IMR-90 (cell line): ENCODE data around the gene RAD51AP1. TPM values are rescaled to one million over a fixed set of nuclear protein-coding genes. Genes with fewer than 3 reads are reported as not detected.

Experiments
- ATAC-seq: fragments of 200-7000 bp; cut with Tn5 transposase; 2 replicates; pipeline ENCODE4 v1.9.1; 2020; ENCODE audit warnings: low read depth, mild to moderate bottlenecking, moderate library complexity
- BruUV-seq: library from RNA; stranded (reverse); fragments of 400-500 nt; replicated peaks from 2 replicates; lab custom pipeline; 2021; lab: Mats Ljungman, UMichigan
- CTCF ChIA-PET: fragments of 300-600 bp; formaldehyde crosslinking; extraction: SDS; loops from one replicate; lab custom pipeline; 2021; ENCODE audit warnings: antibody characterized with exemption; lab: Yijun Ruan, JAX
- POLR2A ChIA-PET: fragments of 300-600 bp; sonication (Branson Sonifier 250); formaldehyde crosslinking; loops from one replicate; lab custom pipeline; 2022; ENCODE audit warnings: antibody characterized with exemption; ENCODE audit not compliant: unreplicated experiment; lab: Charles Lee
- DNase-seq: peaks from one replicate; pipeline ENCODE4 v3.0.0; 2013
- H2AFZ ChIP-seq: replicated peaks from 2 replicates; pipeline ENCODE3; 2013; ENCODE audit warnings: low read length, mild to moderate bottlenecking; ENCODE audit not compliant: poor library complexity
- H2AK5ac ChIP-seq: 2 replicates; pipeline ENCODE4 v1.6.1; 2013; ENCODE audit warnings: low read depth, low read length, inconsistent platforms
- H2AK9ac ChIP-seq: replicated peaks from 2 replicates; pipeline ENCODE3; 2013; ENCODE audit warnings: mild to moderate bottlenecking, low read depth, low read length, moderate library complexity; ENCODE audit not compliant: poor library complexity
- H2BK120ac ChIP-seq: 2 replicates; pipeline ENCODE4 v1.6.1; 2013; ENCODE audit warnings: low read depth, low read length, inconsistent platforms
- H2BK15ac ChIP-seq: 3 replicates; pipeline ENCODE4 v1.6.1; 2013; ENCODE audit warnings: low read depth, low read length, inconsistent platforms
- H2BK20ac ChIP-seq: 2 replicates; pipeline ENCODE4 v1.6.1; 2013; ENCODE audit warnings: low read depth, mild to moderate bottlenecking, inconsistent platforms, low read length, moderate library complexity
- H2BK5ac ChIP-seq: 2 replicates; pipeline ENCODE4 v1.6.1; 2013; ENCODE audit warnings: mild to moderate bottlenecking, low read depth, low read length, inconsistent platforms; ENCODE audit not compliant: poor library complexity, severe bottlenecking
- H3K14ac ChIP-seq: replicated peaks from 2 replicates; pipeline ENCODE4 v1.6.1; 2013; ENCODE audit warnings: low read depth, low read length, inconsistent platforms
- H3K18ac ChIP-seq: 2 replicates; pipeline ENCODE4 v1.6.1; 2013; ENCODE audit warnings: low read depth, low read length, control low read depth
- H3K23ac ChIP-seq: 2 replicates; pipeline ENCODE4 v1.6.1; 2013; ENCODE audit warnings: low read depth, low read length, inconsistent platforms
- H3K27ac ChIP-seq: 2 replicates; pipeline ENCODE4 v1.5.1; 2013; ENCODE audit warnings: mild to moderate bottlenecking, control low read depth, low read length; ENCODE audit not compliant: insufficient read depth
- H3K27me3 ChIP-seq: 2 replicates; pipeline ENCODE4 v1.6.1; 2013; ENCODE audit warnings: low read length; ENCODE audit not compliant: control insufficient read depth, insufficient read depth
- H3K36me3 ChIP-seq: 2 replicates; pipeline ENCODE4 v1.6.1; 2013; ENCODE audit warnings: low read length, mixed read lengths; ENCODE audit not compliant: control insufficient read depth, insufficient read depth
- H3K4ac ChIP-seq: 2 replicates; pipeline ENCODE4 v1.6.1; 2013; ENCODE audit warnings: low read depth, low read length, inconsistent platforms
- H3K4me1 ChIP-seq: 2 replicates; pipeline ENCODE4 v1.6.1; 2013; ENCODE audit warnings: low read length, mixed read lengths; ENCODE audit not compliant: control insufficient read depth, insufficient read depth
- H3K4me2 ChIP-seq: 2 replicates; pipeline ENCODE4 v1.6.1; 2013; ENCODE audit warnings: low read depth, mild to moderate bottlenecking, control low read depth, low read length, moderate library complexity
- H3K4me3 ChIP-seq: 2 replicates; pipeline ENCODE4 v1.5.1; 2013; ENCODE audit warnings: low read depth, mild to moderate bottlenecking, control low read depth, low read length, moderate library complexity; ENCODE audit not compliant: insufficient read depth
- H3K56ac ChIP-seq: 2 replicates; pipeline ENCODE4 v1.6.1; 2013; ENCODE audit warnings: low read length, inconsistent platforms; ENCODE audit not compliant: insufficient read depth; ENCODE audit errors: extremely low read depth
- H3K79me1 ChIP-seq, 2 experiments: 2 replicates each; pipeline ENCODE4 v1.6.1; 2013; ENCODE audit warnings: low read length in 2 of 2, inconsistent platforms in 1 of 2, low read depth in 1 of 2
- H3K9ac ChIP-seq: 2 replicates; pipeline ENCODE4 v1.6.1; 2013; ENCODE audit warnings: low read depth, low read length, control low read depth
- H3K9me1 ChIP-seq: 2 replicates; pipeline ENCODE4 v1.6.1; 2013; ENCODE audit warnings: low read length, inconsistent platforms; ENCODE audit not compliant: insufficient read depth
- H3K9me3 ChIP-seq: 2 replicates; pipeline ENCODE4 v1.6.1; 2013; ENCODE audit warnings: low read length; ENCODE audit not compliant: control insufficient read depth, insufficient read depth
- H4K20me1 ChIP-seq: 2 replicates; pipeline ENCODE4 v1.6.1; 2013; ENCODE audit warnings: low read length, inconsistent platforms; ENCODE audit not compliant: insufficient read depth
- H4K5ac ChIP-seq: 2 replicates; pipeline ENCODE4 v1.6.1; 2013; ENCODE audit warnings: mild to moderate bottlenecking, low read depth, low read length, control low read depth
- H4K8ac ChIP-seq, 2 experiments: 2 replicates each; pipeline ENCODE4 v1.6.1; 2013; ENCODE audit warnings: low read depth in 2 of 2, low read length in 2 of 2, control low read depth in 1 of 2, inconsistent platforms in 1 of 2
- H4K91ac ChIP-seq: 2 replicates; pipeline ENCODE4 v1.6.1; 2013; ENCODE audit warnings: low read depth, low read length, inconsistent platforms; ENCODE audit not compliant: insufficient read depth
- BHLHE40 ChIP-seq: fragments of 150-350 bp; IDR thresholded peaks from 2 replicates; pipeline ENCODE4 v1.6.1; 2016; ENCODE audit warnings: mild to moderate bottlenecking, low read depth, low read length
- CEBPB ChIP-seq: IDR thresholded peaks from 2 replicates; pipeline ENCODE4 v1.6.1; 2012; ENCODE audit warnings: low read depth, low read length, improper control_type of control experiment
- CHD1 ChIP-seq: IDR thresholded peaks from 2 replicates; pipeline ENCODE4 v1.6.1; 2012; ENCODE audit warnings: low read depth, low read length, improper control_type of control experiment
- FOS ChIP-seq: fragments of 150-350 bp; IDR thresholded peaks from 2 replicates; pipeline ENCODE4 v1.6.1; 2016; ENCODE audit warnings: low read depth, low read length
- MAFK ChIP-seq: IDR thresholded peaks from 2 replicates; pipeline ENCODE4 v1.6.1; 2012; ENCODE audit warnings: low read depth, low read length, improper control_type of control experiment
- MAZ ChIP-seq: IDR thresholded peaks from 2 replicates; pipeline ENCODE4 v1.6.1; 2012; ENCODE audit warnings: low read depth, mild to moderate bottlenecking, low read length, improper control_type of control experiment, moderate library complexity, borderline replicate concordance
- MXI1 ChIP-seq: IDR thresholded peaks from 2 replicates; pipeline ENCODE4 v1.6.1; 2012; ENCODE audit warnings: low read depth, mild to moderate bottlenecking, low read length, moderate library complexity, borderline replicate concordance
- NFE2L2 ChIP-seq: fragments of 150-350 bp; IDR thresholded peaks from 2 replicates; pipeline ENCODE4 v1.6.1; 2016; ENCODE audit warnings: low read depth, mild to moderate bottlenecking, low read length
- POLR2A ChIP-seq: IDR thresholded peaks from 2 replicates; pipeline ENCODE4 v1.6.1; 2012; ENCODE audit warnings: mild to moderate bottlenecking, low read depth, low read length
- RAD21 ChIP-seq: IDR thresholded peaks from 2 replicates; pipeline ENCODE4 v1.6.1; 2012; ENCODE audit warnings: low read length, improper control_type of control experiment
- RCOR1 ChIP-seq: IDR thresholded peaks from 2 replicates; pipeline ENCODE4 v1.6.1; 2012; ENCODE audit warnings: mild to moderate bottlenecking, low read length, improper control_type of control experiment; ENCODE audit not compliant: insufficient replicate concordance
- RFX5 ChIP-seq: IDR thresholded peaks from 2 replicates; pipeline ENCODE4 v1.8.0; 2012; ENCODE audit warnings: low read depth, mild to moderate bottlenecking, low read length, moderate library complexity
- SMC3 ChIP-seq: fragments of 150-350 bp; IDR thresholded peaks from 2 replicates; pipeline ENCODE4 v1.6.1; 2016; ENCODE audit warnings: low read depth, mild to moderate bottlenecking, antibody characterized with exemption, low read length, moderate library complexity
- WGBS, 2 experiments: methylation state at CpG; one replicate each; pipeline versions ENCODE4 v1.1.5 to v1.1.7; 2013; ENCODE audit warnings: missing lambda C conversion rate in 2 of 2; ENCODE audit not compliant: insufficient read length in 1 of 2; ENCODE audit errors: extremely low coverage in 2 of 2; 5-methylcytosine and 5-hydroxymethylcytosine counted together
- dilution Hi-C: fragments of 300-500 bp; cut with HindIII; formaldehyde crosslinking; loops from one replicate; pipeline ENCODE4 v1.14.3; 2018; ENCODE audit warnings: low sequenced_read_pairs; ENCODE audit not compliant: unreplicated experiment
- in situ Hi-C: fragments of 300-500 bp; cut with MboI; formaldehyde crosslinking; loops from 3 replicates; pipeline ENCODE4 v1.14.3; 2019; ENCODE audit warnings: low sequenced_read_pairs, inconsistent platforms, mixed read lengths
- intact Hi-C: fragments of 100-400 bp; cut with micrococcal nuclease; formaldehyde crosslinking; loops from 2 replicates; pipeline ENCODE4 v1.10.0; 2022
- polyA plus RNA-seq, 3 experiments: library from polyadenylated mRNA; depleted of rRNA; stranded (reverse); fragments of >200 nt; gene quantifications; 2 replicates each; pipeline ENCODE4 v1.2.3, GENCODE V29; 2012; ENCODE audit warnings: low replicate concordance in 1 of 3
- total RNA-seq: library from RNA; depleted of rRNA; stranded (reverse); fragments of >200 nt; gene quantifications from 2 replicates; pipeline ENCODE4 v1.2.3, GENCODE V29; 2012
- TF ChIP-seq, protein P1 (sequence below): conservative IDR thresholded peaks from 2 replicates; pipeline ENCODE4 v1.5.1; 2012; ENCODE audit warnings: mild to moderate bottlenecking, low read depth, low read length, improper control_type of control experiment
- TF ChIP-seq, protein P2 (sequence below): fragments of 150-350 bp; IDR thresholded peaks from 2 replicates; pipeline ENCODE4 v1.6.1; 2017; ENCODE audit warnings: mild to moderate bottlenecking, antibody characterized with exemption, low read length, low read depth
- TF ChIP-seq, protein P3 (sequence below): fragments of 150-350 bp; IDR thresholded peaks from 2 replicates; pipeline ENCODE4 v1.6.1; 2016; ENCODE audit warnings: low read depth, mild to moderate bottlenecking, low read length, moderate library complexity, borderline replicate concordance

The RAD51AP1 gene
- total and polyA plus RNA-seq, 2 of the 4 experiments (the other 2 are of a cell fraction): 6.5 to 10.2 TPM

DNA sequence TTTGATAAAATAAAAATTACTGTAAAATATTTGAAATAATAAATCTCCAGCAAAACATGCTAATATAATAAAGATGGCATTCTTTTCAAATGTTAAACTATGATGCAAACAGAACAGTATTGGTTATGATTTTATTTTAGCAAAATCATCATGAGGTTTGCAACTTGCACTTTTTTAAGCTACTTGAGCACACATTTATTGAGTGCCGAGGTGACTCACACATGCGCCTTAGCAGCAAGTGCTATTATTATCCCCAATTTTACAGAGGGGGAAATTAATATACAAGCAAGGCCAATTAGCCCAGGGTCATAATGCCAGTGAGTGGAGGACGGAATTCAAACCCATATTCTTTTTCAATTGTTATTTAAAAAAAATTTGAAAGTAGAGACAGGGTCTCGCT lies 30.6 kb downstream of the RAD51AP1 start:
- Histone ChIP-seq H4K20me1 (no peaks in the 10 kb centered on the region), H2AK5ac (no peak overlapping the region), H2BK15ac (no peak overlapping the region), H3K36me3 (no peaks in the 10 kb centered on the region), H3K27ac (no peak overlapping the region), H3K56ac (no peak overlapping the region), H4K5ac (no peak overlapping the region), H3K4me2 (no peak overlapping the region), H4K8ac (no peak overlapping the region), H3K4ac (no peak overlapping the region), H3K9ac (no peak overlapping the region), H2AFZ (no peak overlapping the region), H2BK20ac (no peak overlapping the region), H2BK5ac (no peak overlapping the region), H3K9me1 (no peaks in the 10 kb centered on the region), H3K4me3 (no peak overlapping the region), H3K79me1 (no peaks in the 10 kb centered on the region), H3K18ac (no peak overlapping the region), H2AK9ac (no peak overlapping the region), H4K91ac (no peak overlapping the region), H3K27me3 (no peaks in the 10 kb centered on the region), H3K14ac (no peak overlapping the region), H3K23ac (no peak overlapping the region), H2BK120ac (no peak overlapping the region), H3K9me3 (no peaks in the 10 kb centered on the region), H3K4me1 (no peaks in the 10 kb centered on the region)
- dilution Hi-C loops: no loop called here
- ATAC-seq (no peak), DNase-seq (no peak)
- in situ Hi-C loops: no loop called here
- TF ChIP-seq POLR2A (no peak), RAD21 (no peak), FOS (no peak), NFE2L2 (no peak), RFX5 (no peak), RCOR1 (no peak), SMC3 (no peak), BHLHE40 (no peak), MAFK (no peak), CHD1 (no peak), MAZ (no peak), CEBPB (no peak), MXI1 (no peak)
- TF ChIP-seq, protein P1, sequence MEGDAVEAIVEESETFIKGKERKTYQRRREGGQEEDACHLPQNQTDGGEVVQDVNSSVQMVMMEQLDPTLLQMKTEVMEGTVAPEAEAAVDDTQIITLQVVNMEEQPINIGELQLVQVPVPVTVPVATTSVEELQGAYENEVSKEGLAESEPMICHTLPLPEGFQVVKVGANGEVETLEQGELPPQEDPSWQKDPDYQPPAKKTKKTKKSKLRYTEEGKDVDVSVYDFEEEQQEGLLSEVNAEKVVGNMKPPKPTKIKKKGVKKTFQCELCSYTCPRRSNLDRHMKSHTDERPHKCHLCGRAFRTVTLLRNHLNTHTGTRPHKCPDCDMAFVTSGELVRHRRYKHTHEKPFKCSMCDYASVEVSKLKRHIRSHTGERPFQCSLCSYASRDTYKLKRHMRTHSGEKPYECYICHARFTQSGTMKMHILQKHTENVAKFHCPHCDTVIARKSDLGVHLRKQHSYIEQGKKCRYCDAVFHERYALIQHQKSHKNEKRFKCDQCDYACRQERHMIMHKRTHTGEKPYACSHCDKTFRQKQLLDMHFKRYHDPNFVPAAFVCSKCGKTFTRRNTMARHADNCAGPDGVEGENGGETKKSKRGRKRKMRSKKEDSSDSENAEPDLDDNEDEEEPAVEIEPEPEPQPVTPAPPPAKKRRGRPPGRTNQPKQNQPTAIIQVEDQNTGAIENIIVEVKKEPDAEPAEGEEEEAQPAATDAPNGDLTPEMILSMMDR: no peak
- TF ChIP-seq, protein P2, sequence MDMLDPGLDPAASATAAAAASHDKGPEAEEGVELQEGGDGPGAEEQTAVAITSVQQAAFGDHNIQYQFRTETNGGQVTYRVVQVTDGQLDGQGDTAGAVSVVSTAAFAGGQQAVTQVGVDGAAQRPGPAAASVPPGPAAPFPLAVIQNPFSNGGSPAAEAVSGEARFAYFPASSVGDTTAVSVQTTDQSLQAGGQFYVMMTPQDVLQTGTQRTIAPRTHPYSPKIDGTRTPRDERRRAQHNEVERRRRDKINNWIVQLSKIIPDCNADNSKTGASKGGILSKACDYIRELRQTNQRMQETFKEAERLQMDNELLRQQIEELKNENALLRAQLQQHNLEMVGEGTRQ: no peak
- TF ChIP-seq, protein P3, sequence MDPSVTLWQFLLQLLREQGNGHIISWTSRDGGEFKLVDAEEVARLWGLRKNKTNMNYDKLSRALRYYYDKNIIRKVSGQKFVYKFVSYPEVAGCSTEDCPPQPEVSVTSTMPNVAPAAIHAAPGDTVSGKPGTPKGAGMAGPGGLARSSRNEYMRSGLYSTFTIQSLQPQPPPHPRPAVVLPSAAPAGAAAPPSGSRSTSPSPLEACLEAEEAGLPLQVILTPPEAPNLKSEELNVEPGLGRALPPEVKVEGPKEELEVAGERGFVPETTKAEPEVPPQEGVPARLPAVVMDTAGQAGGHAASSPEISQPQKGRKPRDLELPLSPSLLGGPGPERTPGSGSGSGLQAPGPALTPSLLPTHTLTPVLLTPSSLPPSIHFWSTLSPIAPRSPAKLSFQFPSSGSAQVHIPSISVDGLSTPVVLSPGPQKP: no peak
- intact Hi-C loops: no loop called here
- ChIA-PET POLR2A (no interaction called here), CTCF (no interaction called here)
- WGBS, 2 experiments: no CpG with 5 or more reads among the region's 4 CpGs
- no TSS peak for BruUV-seq
